GM21576 (cell line): ENCODE results near the gene PIP4K2A.
A peak's percentile ranks its signal among the peaks of the same experiment; 100 is the strongest.

ENCODE experiments used
- ATAC-seq: cut with Tn5 transposase; IDR thresholded peaks from one replicate; pipeline ENCODE4 v1.9.1; 2021; ENCODE audit warnings: mild to moderate bottlenecking, moderate library complexity; ENCODE audit not compliant: unreplicated experiment

PIP4K2A gene

GRCh38 chr10:22491480-22491879 is 222.9 kb downstream of the PIP4K2A start:
- ATAC-seq: no peak

GRCh38 chr10:22489975-22490374 is 224.4 kb downstream of the PIP4K2A start:
- ATAC-seq: no peak

GRCh38 chr10:22489467-22489866 is 224.9 kb downstream of the PIP4K2A start:
- peak; percentile 60 for ATAC-seq

- ATAC-seq: no peak
Measured at GRCh38 chr10:22486431-22486830, 227.9 kb downstream of the PIP4K2A start.
